Nephron progenitor cell (in vitro differentiated cells): ENCODE measurements around the gene EHF.

ENCODE experiments used
- DNase-seq: peaks from one replicate; pipeline ENCODE4 v3.0.0; 2021
- H3K27ac Mint-ChIP-seq: 2 replicates; pipeline ENCODE4 v1.8.0; 2021; ENCODE audit warnings: mild to moderate bottlenecking, moderate library complexity, mixed read lengths
- H3K27me3 Mint-ChIP-seq: 2 replicates; pipeline ENCODE4 v1.8.0; 2021; ENCODE audit warnings: mild to moderate bottlenecking, low read depth, mixed read lengths; ENCODE audit not compliant: poor library complexity
- H3K36me3 Mint-ChIP-seq: 2 replicates; pipeline ENCODE4 v1.8.0; 2021; ENCODE audit warnings: low read depth, mixed read lengths
- H3K4me1 Mint-ChIP-seq: 2 replicates; pipeline ENCODE4 v1.8.0; 2021; ENCODE audit warnings: mixed read lengths
- H3K4me3 Mint-ChIP-seq: 2 replicates; pipeline ENCODE4 v1.8.0; 2021; ENCODE audit warnings: mild to moderate bottlenecking, moderate library complexity, mixed read lengths
- H3K9me3 Mint-ChIP-seq: 2 replicates; pipeline ENCODE4 v1.8.0; 2021; ENCODE audit warnings: mild to moderate bottlenecking, moderate library complexity, mixed read lengths
- TF ChIP-seq, protein P1 (sequence below): fragments of 200-600 bp; sonication (generic); IDR thresholded peaks from 2 replicates; pipeline ENCODE4 v1.5.0; 2021; ENCODE audit warnings: antibody characterized with exemption

The EHF gene

DNA sequence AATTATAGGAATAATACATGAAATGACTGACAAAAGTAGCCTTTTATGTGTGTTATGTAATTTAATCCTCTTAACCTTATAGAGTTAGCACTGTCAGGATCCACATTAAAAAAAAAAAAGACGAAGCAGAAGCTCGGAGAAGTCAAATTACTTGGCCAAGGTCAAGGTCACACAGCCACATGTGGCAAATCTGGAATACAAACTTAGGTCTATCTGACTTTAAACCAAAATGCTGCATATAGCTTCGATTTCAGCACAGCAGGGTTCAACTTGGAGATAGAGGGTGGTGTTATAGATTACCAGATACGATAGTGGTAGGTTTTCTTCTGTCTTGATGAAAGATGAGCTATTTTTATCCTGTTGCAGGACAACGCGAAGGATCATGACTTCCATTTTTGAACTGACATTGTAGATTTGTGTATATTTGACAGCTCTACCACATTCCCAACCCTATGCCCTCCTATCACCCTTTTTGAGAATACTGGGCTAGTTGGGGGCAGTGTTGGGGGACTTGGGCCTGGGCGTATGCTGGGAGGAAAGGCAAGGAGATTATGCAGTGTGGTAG is 11.6 kb upstream of the EHF start:
- H3K27ac Mint-ChIP-seq, result no peak overlapping the region
- H3K9me3 Mint-ChIP-seq, result no peaks in the 10 kb centered on the region
- no peak for DNase-seq
- peaks cover 7% of the 10 kb centered on the region for H3K27me3 Mint-ChIP-seq
- no peaks in the 10 kb centered on the region for H3K36me3 Mint-ChIP-seq
- peaks cover 12% of the 10 kb centered on the region for H3K4me1 Mint-ChIP-seq
- TF ChIP-seq, protein P1, sequence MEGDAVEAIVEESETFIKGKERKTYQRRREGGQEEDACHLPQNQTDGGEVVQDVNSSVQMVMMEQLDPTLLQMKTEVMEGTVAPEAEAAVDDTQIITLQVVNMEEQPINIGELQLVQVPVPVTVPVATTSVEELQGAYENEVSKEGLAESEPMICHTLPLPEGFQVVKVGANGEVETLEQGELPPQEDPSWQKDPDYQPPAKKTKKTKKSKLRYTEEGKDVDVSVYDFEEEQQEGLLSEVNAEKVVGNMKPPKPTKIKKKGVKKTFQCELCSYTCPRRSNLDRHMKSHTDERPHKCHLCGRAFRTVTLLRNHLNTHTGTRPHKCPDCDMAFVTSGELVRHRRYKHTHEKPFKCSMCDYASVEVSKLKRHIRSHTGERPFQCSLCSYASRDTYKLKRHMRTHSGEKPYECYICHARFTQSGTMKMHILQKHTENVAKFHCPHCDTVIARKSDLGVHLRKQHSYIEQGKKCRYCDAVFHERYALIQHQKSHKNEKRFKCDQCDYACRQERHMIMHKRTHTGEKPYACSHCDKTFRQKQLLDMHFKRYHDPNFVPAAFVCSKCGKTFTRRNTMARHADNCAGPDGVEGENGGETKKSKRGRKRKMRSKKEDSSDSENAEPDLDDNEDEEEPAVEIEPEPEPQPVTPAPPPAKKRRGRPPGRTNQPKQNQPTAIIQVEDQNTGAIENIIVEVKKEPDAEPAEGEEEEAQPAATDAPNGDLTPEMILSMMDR, result no peak
- no peak overlapping the region for H3K4me3 Mint-ChIP-seq

DNA sequence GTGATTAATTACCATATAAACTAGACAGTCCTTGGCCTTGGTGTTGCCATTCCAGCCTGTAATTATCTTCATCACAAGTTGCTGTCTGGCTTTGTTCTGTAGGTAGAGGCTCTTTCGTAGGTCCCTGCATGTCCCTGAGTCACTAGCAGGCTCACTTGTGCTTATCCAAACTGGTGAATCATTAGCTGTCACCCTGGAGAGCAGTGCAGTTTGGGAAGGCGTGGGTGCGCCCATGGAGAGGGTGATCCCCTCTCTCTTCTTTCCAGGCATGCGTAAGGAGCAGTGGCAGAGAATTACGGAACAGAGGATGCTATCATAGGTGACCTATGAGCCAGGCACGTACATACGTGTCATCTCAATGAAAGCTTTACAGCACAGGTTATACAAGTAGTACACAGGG is 11.0 kb upstream of the EHF start:
- H3K36me3 Mint-ChIP-seq, result no peaks in the 10 kb centered on the region
- no peaks in the 10 kb centered on the region for H3K9me3 Mint-ChIP-seq
- no peak overlapping the region for H3K4me3 Mint-ChIP-seq
- peaks cover 12% of the 10 kb centered on the region for H3K4me1 Mint-ChIP-seq
- H3K27me3 Mint-ChIP-seq, result peaks cover 7% of the 10 kb centered on the region
- TF ChIP-seq, protein P1, result no peak
- H3K27ac Mint-ChIP-seq, result no peak overlapping the region
- no peak for DNase-seq

DNA sequence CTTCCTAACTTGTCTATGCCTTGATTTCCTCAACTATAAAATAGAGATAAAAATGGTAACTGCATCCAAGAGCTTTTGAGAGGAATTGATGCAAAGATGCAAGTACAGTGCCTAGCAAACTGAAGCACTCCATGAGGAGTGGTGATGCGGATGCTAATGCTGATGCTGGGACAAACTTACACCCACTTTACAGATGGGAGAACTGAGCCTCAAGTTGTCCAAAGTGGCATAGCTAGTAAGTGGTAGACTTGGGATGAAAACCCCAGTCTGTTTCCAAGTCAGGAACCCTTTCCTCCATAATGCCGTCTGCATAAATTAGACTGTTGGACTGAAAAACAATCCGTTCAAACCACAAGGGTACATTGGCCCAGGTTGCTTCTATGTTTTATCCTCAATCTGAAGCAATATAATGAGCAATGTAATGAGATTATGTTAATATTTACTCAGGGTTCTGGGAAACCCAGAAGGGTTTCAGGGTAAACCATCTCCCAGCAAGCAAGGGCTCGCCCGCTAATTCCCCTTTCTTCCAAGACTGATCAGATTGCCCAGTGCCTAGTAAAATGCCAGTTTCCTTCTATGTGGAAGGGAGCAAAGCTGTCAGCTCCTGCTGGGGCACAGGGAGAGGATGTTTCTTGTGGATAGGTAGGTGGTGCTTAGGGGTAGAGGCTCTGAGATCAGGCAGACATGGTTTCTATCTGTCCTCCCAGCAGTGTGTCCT is 10.4 kb upstream of the EHF start:
- Mint-ChIP-seq H3K27me3 (peaks cover 7% of the 10 kb centered on the region), H3K4me1 (peaks cover 11% of the 10 kb centered on the region), H3K9me3 (no peaks in the 10 kb centered on the region), H3K4me3 (no peak overlapping the region), H3K36me3 (no peaks in the 10 kb centered on the region), H3K27ac (no peak overlapping the region)
- DNase-seq, result no peak
- TF ChIP-seq, protein P1, result no peak

DNA sequence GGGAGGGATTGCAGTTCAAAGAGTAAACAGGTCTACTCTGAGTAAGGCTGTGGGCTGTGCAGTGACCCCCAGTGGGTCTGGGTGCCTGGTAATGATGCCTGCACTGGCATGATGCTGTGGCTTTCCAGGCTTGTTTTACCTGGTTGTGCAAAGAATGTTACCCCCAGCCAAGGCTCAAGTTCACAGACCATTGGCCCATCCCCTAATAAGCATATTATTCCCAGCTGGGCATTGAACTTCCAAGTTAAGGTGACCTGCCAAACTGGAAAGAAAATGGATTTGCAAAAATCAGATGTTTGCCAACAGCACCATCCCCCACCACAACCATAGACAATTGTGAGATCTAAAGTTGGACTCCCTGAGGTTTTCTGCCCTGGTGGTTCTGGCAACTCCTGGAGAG is 7.9 kb upstream of the EHF start:
- no peak for DNase-seq
- H3K9me3 Mint-ChIP-seq, result no peaks in the 10 kb centered on the region
- TF ChIP-seq, protein P1, result no peak
- H3K27ac Mint-ChIP-seq, result no peak overlapping the region
- H3K27me3 Mint-ChIP-seq, result peaks cover 3% of the 10 kb centered on the region
- H3K4me1 Mint-ChIP-seq, result peaks cover 5% of the 10 kb centered on the region
- no peaks in the 10 kb centered on the region for H3K36me3 Mint-ChIP-seq
- no peak overlapping the region for H3K4me3 Mint-ChIP-seq

DNA sequence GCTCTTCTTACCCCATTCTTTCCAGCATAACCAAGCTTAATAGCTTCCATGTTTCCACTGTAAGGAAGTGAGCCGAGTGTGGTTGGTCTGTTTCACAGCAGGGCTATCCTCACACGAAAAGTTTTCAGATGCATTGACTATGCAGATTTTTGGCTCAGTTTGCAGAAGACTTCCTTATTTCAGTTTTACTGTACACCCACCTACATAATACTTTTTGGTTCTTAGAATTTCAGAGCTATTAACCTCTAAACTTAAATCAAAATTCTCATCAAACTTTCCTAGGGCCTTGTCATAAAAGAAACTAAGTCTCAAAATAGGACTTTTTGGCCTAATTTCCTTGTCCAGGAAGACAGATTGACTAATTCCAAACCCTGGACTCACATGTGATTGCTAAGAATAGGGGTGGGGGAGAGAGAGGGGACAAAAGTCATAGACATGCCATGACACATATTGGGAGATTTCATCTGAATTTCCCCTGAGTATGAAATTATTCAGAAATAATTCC is 7.3 kb upstream of the EHF start:
- no peak for DNase-seq
- Mint-ChIP-seq H3K4me3 (no peak overlapping the region), H3K9me3 (no peaks in the 10 kb centered on the region), H3K36me3 (no peaks in the 10 kb centered on the region), H3K27me3 (peaks cover 3% of the 10 kb centered on the region), H3K27ac (no peak overlapping the region), H3K4me1 (peaks cover 5% of the 10 kb centered on the region)
- TF ChIP-seq, protein P1, result no peak
